ENCODE measurements around the gene DHX34. TPM values are rescaled to one million over a fixed set of nuclear protein-coding genes. Genes with fewer than 3 reads are reported as not detected.
"Not testable (repeated sequence)": the region's sequence is repeated elsewhere in the genome, so short reads cannot be mapped to it uniquely, and the experiment has no call there.

The DHX34 gene
- total RNA-seq, 2 donors from 2014 or later, result 16.7 to 19.2 TPM

DNA sequence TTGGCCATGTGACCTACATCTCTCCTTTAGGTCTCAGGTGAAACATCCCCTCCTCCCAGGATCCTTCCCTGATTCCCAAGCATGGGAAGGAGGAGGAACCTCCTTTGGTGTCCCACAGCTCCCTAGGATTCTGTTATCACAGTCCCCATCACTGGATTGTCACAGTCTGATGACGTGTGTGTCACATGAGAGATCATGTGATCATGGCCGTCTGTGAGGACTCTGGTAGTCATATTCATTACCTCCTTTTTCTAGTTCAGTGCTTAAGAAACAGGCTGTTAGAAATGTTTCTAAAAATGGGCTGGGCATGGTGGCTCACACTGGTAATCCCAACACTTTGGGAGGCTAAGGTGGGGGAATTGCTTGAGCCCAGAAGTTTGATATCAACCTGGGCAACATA, 3.0 kb downstream of the DHX34 start:
- Mint-ChIP-seq H3K27ac (peak overlapping the region in 1 of 2 donors; percentile 69), H3K9me3 (peaks cover 0 to 3% of the 10 kb centered on the region in 2 donors), H3K36me3 (peaks cover 41 to 47% of the 10 kb centered on the region in 2 donors)
- DNase-seq (ENCODE audit: low spot score in 2 of 2), result no peak
- ATAC-seq, result no peak

GRCh38 chr19:47353307-47353712, 4.2 kb downstream of the DHX34 start:
- no peak overlapping the region for H3K27ac Mint-ChIP-seq
- ATAC-seq (no peak), DNase-seq (ENCODE audit: low spot score in 2 of 2) (no peak)
- H3K36me3 Mint-ChIP-seq, result peaks cover 41 to 47% of the 10 kb centered on the region in 2 donors
- H3K9me3 Mint-ChIP-seq, result peaks cover 0 to 3% of the 10 kb centered on the region in 2 donors

DNA sequence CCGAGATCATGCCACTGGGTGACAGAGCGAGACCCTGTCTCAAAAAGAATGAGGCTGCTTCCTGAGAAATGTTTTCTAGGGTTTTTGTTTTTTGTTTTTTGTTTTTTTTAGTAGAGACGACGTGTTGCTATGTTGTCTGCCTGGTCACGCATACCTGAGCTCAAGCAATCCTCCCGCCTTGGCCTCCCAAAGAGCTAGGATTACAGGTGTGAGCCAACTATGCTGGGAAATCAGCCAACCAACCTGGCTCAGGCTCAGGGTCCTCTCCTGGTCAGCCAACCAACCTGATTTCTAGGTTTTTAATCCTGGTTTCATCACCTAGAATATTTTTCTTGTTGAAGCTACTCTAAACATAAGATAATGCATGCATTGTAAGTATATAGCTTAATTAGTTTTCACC, 7.8 kb downstream of the DHX34 start:
- ATAC-seq (no peak), DNase-seq (ENCODE audit: low spot score in 2 of 2) (no peak)
- Mint-ChIP-seq H3K9me3 (no peaks in the 10 kb centered on the region), H3K36me3 (peaks cover 31 to 32% of the 10 kb centered on the region in 2 donors), H3K27ac (no peak overlapping the region)

GRCh38 chr19:47357788-47358680, 8.9 kb downstream of the DHX34 start:
- H3K36me3 Mint-ChIP-seq, result peaks cover 30 to 31% of the 10 kb centered on the region in 2 donors
- ATAC-seq, result no peak

GRCh38 chr19:47358936-47359335, 9.8 kb downstream of the DHX34 start:
- H3K36me3 Mint-ChIP-seq, result peaks cover 21 to 31% of the 10 kb centered on the region in 2 donors
- DNase-seq (ENCODE audit: low spot score in 2 of 2) (no peak), ATAC-seq (no peak)
- no peaks in the 10 kb centered on the region for H3K9me3 Mint-ChIP-seq
- no peak overlapping the region for H3K27ac Mint-ChIP-seq

More at GRCh38 chr19:47357788-47358680, 8.9 kb downstream of the DHX34 start:
- no peaks in the 10 kb centered on the region for H3K9me3 Mint-ChIP-seq
- H3K27ac Mint-ChIP-seq, result no peak overlapping the region
- no peak for DNase-seq (ENCODE audit: low spot score in 2 of 2)

GRCh38 chr19:47362321-47362720, 13.2 kb downstream of the DHX34 start:
- H3K9me3 Mint-ChIP-seq, result no peaks in the 10 kb centered on the region
- no peak for ATAC-seq
- H3K36me3 Mint-ChIP-seq, result peaks cover 7 to 8% of the 10 kb centered on the region in 2 donors
- no peak for DNase-seq (ENCODE audit: low spot score in 2 of 2)
- peak overlapping the region in 1 of 2 donors; percentile 72 for H3K27ac Mint-ChIP-seq

DNA sequence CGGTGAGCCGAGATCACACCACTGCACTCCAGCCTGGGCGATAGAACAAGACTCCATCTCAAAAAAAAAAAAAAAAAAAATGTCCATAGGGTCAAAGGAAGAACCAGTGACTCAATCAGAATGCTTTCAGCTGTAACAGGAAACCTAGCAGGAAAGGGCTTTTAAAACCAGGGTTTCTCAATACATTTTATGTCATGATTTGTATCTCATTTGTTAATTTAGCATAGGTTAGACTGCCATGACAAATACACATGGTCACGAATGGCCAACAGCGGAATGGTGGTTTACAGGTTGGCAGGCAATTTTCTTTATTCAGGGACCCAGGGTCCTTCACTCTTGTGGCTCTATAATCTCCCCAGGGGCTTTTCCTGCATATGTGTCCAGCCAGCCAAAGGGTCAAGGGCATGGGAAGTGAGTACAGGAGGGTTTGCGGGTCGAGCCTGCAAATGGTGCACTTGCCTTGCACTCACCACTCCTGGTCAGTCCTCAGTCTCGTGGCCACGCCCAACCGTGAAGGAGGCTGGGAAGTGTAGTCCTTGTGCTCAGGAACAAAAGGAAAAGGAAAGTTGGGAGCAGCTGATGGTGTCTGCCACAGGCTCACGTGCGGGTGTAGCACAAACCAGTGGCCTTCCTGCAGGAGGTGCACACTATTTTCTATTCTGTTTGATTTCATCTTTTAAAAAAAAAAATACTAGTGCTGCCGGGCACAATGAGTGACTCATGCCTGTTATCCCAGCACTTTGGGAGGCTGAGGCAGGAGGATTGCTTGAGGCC, 14.8 kb downstream of the DHX34 start:
- H3K27ac Mint-ChIP-seq, result no peak overlapping the region
- ATAC-seq, result no peak

GRCh38 chr19:47365455-47365854, 16.3 kb downstream of the DHX34 start:
- not testable (repeated sequence) for ATAC-seq; H3K36me3 Mint-ChIP-seq; H3K27ac Mint-ChIP-seq; H3K9me3 Mint-ChIP-seq; DNase-seq (ENCODE audit: low spot score in 2 of 2)

More for the DNA sequence above, 14.8 kb downstream of the DHX34 start:
- H3K9me3 Mint-ChIP-seq, result no peaks in the 10 kb centered on the region
- no peak for DNase-seq (ENCODE audit: low spot score in 2 of 2)
- H3K36me3 Mint-ChIP-seq, result peaks cover 5 to 7% of the 10 kb centered on the region in 2 donors

GRCh38 chr19:47370045-47370611, 21.0 kb downstream of the DHX34 start:
- Mint-ChIP-seq H3K27ac (no peak overlapping the region), H3K9me3 (no peaks in the 10 kb centered on the region), H3K36me3 (no peaks in the 10 kb centered on the region)
- DNase-seq (ENCODE audit: low spot score in 2 of 2) (no peak), ATAC-seq (no peak)

DNA sequence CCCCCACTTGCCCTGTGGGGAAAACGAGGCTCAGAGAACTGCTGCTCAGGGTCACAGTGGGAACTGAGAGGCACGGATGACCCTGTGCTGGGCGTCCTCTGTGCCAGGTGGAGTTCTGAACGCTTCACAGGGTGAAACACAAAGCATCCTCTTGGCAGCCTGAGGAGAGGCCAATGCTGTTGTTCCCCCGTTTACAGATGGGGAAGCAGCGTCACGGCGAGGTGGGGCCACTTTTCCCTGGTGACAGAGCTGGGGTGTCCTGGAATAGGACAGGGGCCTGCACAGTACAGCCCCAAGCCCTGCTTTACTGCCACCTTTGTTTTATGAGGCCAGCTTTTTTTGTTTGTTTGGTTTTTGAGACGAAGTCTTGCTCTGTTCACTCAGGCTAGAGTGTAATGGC, 22.1 kb downstream of the DHX34 start:
- ATAC-seq, result no peak
- no peaks in the 10 kb centered on the region for H3K9me3 Mint-ChIP-seq
- H3K36me3 Mint-ChIP-seq, result no peaks in the 10 kb centered on the region
- no peak overlapping the region for H3K27ac Mint-ChIP-seq
- no peak for DNase-seq (ENCODE audit: low spot score in 2 of 2)

DNA sequence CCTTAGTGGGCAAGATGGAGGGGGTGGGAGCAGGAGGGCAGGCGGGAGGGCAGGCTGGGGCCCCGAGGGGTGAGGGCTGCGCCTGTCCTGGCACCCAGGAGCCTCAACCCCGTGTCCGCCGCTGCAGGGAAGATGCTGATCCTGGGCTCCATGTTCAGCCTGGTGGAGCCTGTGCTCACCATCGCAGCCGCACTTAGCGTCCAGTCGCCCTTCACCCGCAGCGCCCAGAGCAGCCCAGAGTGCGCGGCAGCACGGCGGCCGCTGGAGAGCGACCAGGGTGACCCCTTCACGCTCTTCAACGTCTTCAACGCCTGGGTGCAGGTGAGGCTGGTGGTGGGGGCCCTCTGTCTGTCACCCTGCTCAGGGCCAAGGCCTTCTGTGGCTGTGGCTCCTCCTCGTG, 23.5 kb downstream of the DHX34 start:
- DNase-seq (ENCODE audit: low spot score in 2 of 2) (no peak), ATAC-seq (no peak)
- no peak overlapping the region for H3K27ac Mint-ChIP-seq
- H3K9me3 Mint-ChIP-seq, result no peaks in the 10 kb centered on the region
- no peaks in the 10 kb centered on the region for H3K36me3 Mint-ChIP-seq

- no peak for ATAC-seq
- H3K36me3 Mint-ChIP-seq, result no peaks in the 10 kb centered on the region
- DNase-seq (ENCODE audit: low spot score in 2 of 2), result no peak
- H3K9me3 Mint-ChIP-seq, result no peaks in the 10 kb centered on the region
- H3K27ac Mint-ChIP-seq, result no peak overlapping the region
These were observed 24.4 kb downstream of the DHX34 start for GRCh38 chr19:47373246-47374240.

GRCh38 chr19:47374876-47375693, 26.0 kb downstream of the DHX34 start:
- DNase-seq (ENCODE audit: low spot score in 2 of 2) (no peak), ATAC-seq (no peak)
- H3K36me3 Mint-ChIP-seq, result no peaks in the 10 kb centered on the region
- H3K27ac Mint-ChIP-seq, result no peak overlapping the region
- no peaks in the 10 kb centered on the region for H3K9me3 Mint-ChIP-seq

GRCh38 chr19:47375694-47376588, 26.8 kb downstream of the DHX34 start:
- Mint-ChIP-seq H3K9me3 (no peaks in the 10 kb centered on the region), H3K27ac (no peak overlapping the region)

More at GRCh38 chr19:47375694-47376588, 26.8 kb downstream of the DHX34 start:
- H3K36me3 Mint-ChIP-seq, result no peaks in the 10 kb centered on the region
- ATAC-seq, result no peak
- no peak for DNase-seq (ENCODE audit: low spot score in 2 of 2)

Data from activated naive CD4-positive, alpha-beta T cell treated with anti-CD3 and anti-CD28 coated beads, Interleukin-2, amount 50 U/mL, for 72 hours (primary cell).